KOPT-K1 (cell line): ENCODE measurements around the gene ZNF784.
"Not testable (repeated sequence)": the region's sequence is repeated elsewhere in the genome, so short reads cannot be mapped to it uniquely, and the experiment has no call there.

ENCODE experiments used
- H3K27ac ChIP-seq: fragments of 200-600 bp; sonication (generic); 2 replicates; pipeline ENCODE4 v1.5.1; 2016; ENCODE audit warnings: antibody characterized with exemption, mild to moderate bottlenecking, low read depth, low read length; ENCODE audit not compliant: poor library complexity, severe bottlenecking
- H3K36me3 ChIP-seq: fragments of 200-600 bp; sonication (generic); 2 replicates; pipeline ENCODE4 v1.5.1; 2017; ENCODE audit warnings: antibody characterized with exemption, mild to moderate bottlenecking, low read length, moderate library complexity; ENCODE audit not compliant: insufficient read depth
- H3K9me3 ChIP-seq: fragments of 200-600 bp; sonication (generic); 2 replicates; pipeline ENCODE4 v1.5.1; 2017; ENCODE audit warnings: antibody characterized with exemption, low read length, mild to moderate bottlenecking; ENCODE audit not compliant: insufficient read depth, poor library complexity, severe bottlenecking

The ZNF784 gene

GRCh38 chr19:55583897-55584296, 40.5 kb downstream of the ZNF784 start:
- not testable (repeated sequence) for H3K9me3 ChIP-seq, H3K27ac ChIP-seq, H3K36me3 ChIP-seq

- H3K27ac ChIP-seq, H3K36me3 ChIP-seq, H3K9me3 ChIP-seq: not testable (repeated sequence)
Observed at GRCh38 chr19:55582284-55582683, 42.1 kb downstream of the ZNF784 start.

- H3K36me3 ChIP-seq = peaks cover 9% of the 10 kb centered on the region; the same call in 1 of the 2 replicates
- H3K9me3 ChIP-seq = no peaks in the 10 kb centered on the region
- H3K27ac ChIP-seq = no peak overlapping the region
Observed at GRCh38 chr19:55581823-55582223, 42.5 kb downstream of the ZNF784 start.

- Histone ChIP-seq H3K27ac (peak overlapping the region; percentile 72), H3K9me3 (no peaks in the 10 kb centered on the region), H3K36me3 (peaks cover 12% of the 10 kb centered on the region; the same call in 1 of the 2 replicates)
Observed at GRCh38 chr19:55581145-55581822, 43.1 kb downstream of the ZNF784 start.

- Histone ChIP-seq H3K36me3 (peaks cover 12% of the 10 kb centered on the region; the same call in 1 of the 2 replicates), H3K27ac (peak within 1 kb of the TSS; percentile 72), H3K9me3 (no peaks in the 10 kb centered on the region)
Observed at GRCh38 chr19:55580628-55581144, 43.7 kb downstream of the ZNF784 start, which contains the start of gene ZNF579. ZNF579 (minus strand) TSS chr19:55580848; CDS start chr19:55579639, 1,209 bp downstream.

- no peaks in the 10 kb centered on the region for H3K9me3 ChIP-seq
- H3K36me3 ChIP-seq = peaks cover 12% of the 10 kb centered on the region; the same call in 1 of the 2 replicates
- H3K27ac ChIP-seq = peak overlapping the region; percentile 72
Observed at GRCh38 chr19:55579766-55580621, 44.4 kb downstream of the ZNF784 start.

GRCh38 chr19:55578761-55579747, 45.3 kb downstream of the ZNF784 start:
- no peaks in the 10 kb centered on the region for H3K9me3 ChIP-seq
- H3K36me3 ChIP-seq = peaks cover 12% of the 10 kb centered on the region; the same call in 1 of the 2 replicates
- H3K27ac ChIP-seq = peak overlapping the region; percentile 72

GRCh38 chr19:55578031-55578760, 46.2 kb downstream of the ZNF784 start:
- peaks cover 12% of the 10 kb centered on the region; the same call in 1 of the 2 replicates for H3K36me3 ChIP-seq
- H3K27ac ChIP-seq = no peak overlapping the region
- H3K9me3 ChIP-seq = no peaks in the 10 kb centered on the region

GRCh38 chr19:55576746-55577145, 47.6 kb downstream of the ZNF784 start:
- Histone ChIP-seq H3K27ac (no peak overlapping the region), H3K9me3 (no peaks in the 10 kb centered on the region), H3K36me3 (peaks cover 12% of the 10 kb centered on the region; the same call in 1 of the 2 replicates)

GRCh38 chr19:55573929-55574328, 50.4 kb downstream of the ZNF784 start:
- H3K36me3 ChIP-seq = peaks cover 12% of the 10 kb centered on the region; the same call in 1 of the 2 replicates
- H3K27ac ChIP-seq, H3K9me3 ChIP-seq: not testable (repeated sequence)
